NT2/D1 (cell line): ENCODE data around the gene PPIP5K2.

Experiments used
- DNase-seq: peaks from one replicate; pipeline ENCODE4 v3.0.0-alpha.2; 2011; ENCODE audit warnings: low read depth, low spot score
- H3K27me3 ChIP-seq: 2 replicates; pipeline ENCODE4 v1.6.0; 2011; ENCODE audit warnings: mild to moderate bottlenecking; ENCODE audit not compliant: insufficient read length, insufficient read depth
- H3K36me3 ChIP-seq: 2 replicates; pipeline ENCODE4 v1.6.1; 2011; ENCODE audit warnings: mild to moderate bottlenecking, low read length, mixed read lengths; ENCODE audit not compliant: insufficient read depth, insufficient read length
- H3K4me1 ChIP-seq: 2 replicates; pipeline ENCODE4 v1.5.1; 2011; ENCODE audit not compliant: insufficient read depth, insufficient read length
- H3K4me3 ChIP-seq: 2 replicates; pipeline ENCODE4 v1.5.1; 2011; ENCODE audit warnings: low read depth; ENCODE audit not compliant: insufficient read length
- H3K9ac ChIP-seq: 2 replicates; pipeline ENCODE4 v1.6.0; 2011; ENCODE audit warnings: low read depth; ENCODE audit not compliant: insufficient read length
- H3K9me3 ChIP-seq: 2 replicates; pipeline ENCODE4 v1.5.1; 2011; ENCODE audit warnings: mild to moderate bottlenecking, low read length; ENCODE audit not compliant: insufficient read depth
- SUZ12 ChIP-seq: IDR thresholded peaks from 2 replicates; pipeline ENCODE4 v1.6.1; 2011; ENCODE audit not compliant: insufficient read length, insufficient read depth; ENCODE audit errors: extremely low read depth
- YY1 ChIP-seq: IDR thresholded peaks from 2 replicates; pipeline ENCODE4 v1.6.1; 2011; ENCODE audit not compliant: insufficient read length, insufficient read depth
- ZNF274 ChIP-seq: IDR thresholded peaks from 2 replicates; pipeline ENCODE4 v1.6.1; 2011; ENCODE audit warnings: mild to moderate bottlenecking, low read depth, low read length

PPIP5K2 gene

GRCh38 chr5:103207011-103207410 is 86.9 kb downstream of the PPIP5K2 start:
- no peak for TF ChIP-seq ZNF274
- TF ChIP-seq YY1, result no peak
- no peak for TF ChIP-seq SUZ12
- Histone ChIP-seq H3K36me3 (no peaks in the 10 kb centered on the region), H3K9ac (no peak overlapping the region), H3K4me3 (no peak overlapping the region), H3K27me3 (no peaks in the 10 kb centered on the region), H3K9me3 (no peaks in the 10 kb centered on the region), H3K4me1 (no peaks in the 10 kb centered on the region)
- no peak for DNase-seq

DNA sequence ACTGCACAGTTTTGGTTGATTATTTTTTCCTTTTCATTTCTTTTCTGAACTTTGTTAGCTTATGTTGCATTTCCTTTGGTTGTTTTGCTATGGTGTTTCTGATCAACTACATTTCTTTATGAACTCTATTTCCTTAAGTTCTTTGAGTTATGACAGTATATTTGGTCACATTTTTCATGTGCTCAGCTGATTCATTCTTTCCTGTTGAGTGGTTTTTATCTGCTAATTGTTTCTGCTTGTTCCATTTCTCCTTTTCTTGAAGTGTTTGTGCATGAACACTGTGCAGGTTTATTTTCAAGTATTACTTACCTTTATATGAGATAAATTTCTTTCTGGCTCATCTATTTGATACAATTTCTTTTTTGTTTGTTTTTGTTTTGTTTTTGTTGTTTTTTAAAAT is 87.6 kb downstream of the PPIP5K2 start:
- no peaks in the 10 kb centered on the region for H3K27me3 ChIP-seq
- no peak overlapping the region for H3K9ac ChIP-seq
- no peaks in the 10 kb centered on the region for H3K4me1 ChIP-seq
- no peaks in the 10 kb centered on the region for H3K36me3 ChIP-seq
- no peak for DNase-seq
- TF ChIP-seq SUZ12 (no peak), ZNF274 (no peak), YY1 (no peak)
- H3K4me3 ChIP-seq, result no peak overlapping the region
- no peaks in the 10 kb centered on the region for H3K9me3 ChIP-seq

DNA sequence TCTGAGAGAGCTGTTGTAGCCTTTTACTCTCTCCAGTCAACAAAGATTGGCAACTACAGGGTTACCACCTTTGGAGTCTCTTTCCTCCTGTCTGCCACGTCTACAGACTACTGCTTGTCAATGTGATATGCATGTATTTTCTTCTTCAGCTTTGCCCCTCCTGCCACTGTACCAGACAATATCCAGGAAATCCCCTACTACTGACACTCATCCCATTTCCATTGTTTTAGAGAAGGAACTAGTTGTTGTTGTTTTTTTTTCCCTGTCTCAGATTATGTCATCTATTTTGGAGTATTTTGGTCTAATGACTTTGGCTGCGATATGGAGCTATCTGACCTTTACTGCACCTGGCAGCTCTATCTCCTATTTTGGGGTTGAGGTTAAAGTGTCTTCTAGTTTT is 88.4 kb downstream of the PPIP5K2 start:
- H3K36me3 ChIP-seq, result no peaks in the 10 kb centered on the region
- H3K9ac ChIP-seq, result no peak overlapping the region
- TF ChIP-seq ZNF274 (no peak), SUZ12 (no peak), YY1 (no peak)
- H3K4me3 ChIP-seq, result no peak overlapping the region
- H3K27me3 ChIP-seq, result no peaks in the 10 kb centered on the region
- no peaks in the 10 kb centered on the region for H3K4me1 ChIP-seq
- no peak for DNase-seq
- no peaks in the 10 kb centered on the region for H3K9me3 ChIP-seq

DNA sequence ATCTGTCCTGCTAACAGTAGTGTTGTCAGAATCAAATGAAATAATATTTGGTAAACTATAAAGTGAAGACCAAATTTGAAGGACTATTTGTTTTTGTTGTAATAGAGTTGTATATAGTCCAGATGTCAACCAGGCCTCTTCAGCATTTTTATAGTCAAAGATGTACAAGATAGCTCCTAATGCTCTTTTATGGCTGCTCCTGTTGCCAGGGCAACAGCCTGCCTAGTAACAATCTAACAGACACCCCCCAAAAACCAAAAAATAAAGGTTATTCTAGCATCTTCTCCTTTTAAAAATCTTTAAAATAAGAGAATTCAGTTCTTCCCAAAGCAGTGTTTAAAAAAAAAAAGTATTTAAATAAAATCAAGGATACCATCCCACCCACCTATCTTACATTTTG is 89.0 kb downstream of the PPIP5K2 start:
- Histone ChIP-seq H3K36me3 (no peaks in the 10 kb centered on the region), H3K9ac (no peak overlapping the region), H3K27me3 (no peaks in the 10 kb centered on the region), H3K9me3 (no peaks in the 10 kb centered on the region), H3K4me3 (no peak overlapping the region), H3K4me1 (no peaks in the 10 kb centered on the region)
- DNase-seq, result no peak
- TF ChIP-seq YY1 (no peak), SUZ12 (no peak), ZNF274 (no peak)

GRCh38 chr5:103210952-103211351 is 90.9 kb downstream of the PPIP5K2 start:
- no peak for DNase-seq
- TF ChIP-seq SUZ12 (no peak), ZNF274 (no peak), YY1 (no peak)
- no peak overlapping the region for H3K4me3 ChIP-seq
- no peaks in the 10 kb centered on the region for H3K27me3 ChIP-seq
- H3K36me3 ChIP-seq, result no peaks in the 10 kb centered on the region
- no peaks in the 10 kb centered on the region for H3K4me1 ChIP-seq
- H3K9me3 ChIP-seq, result no peaks in the 10 kb centered on the region
- H3K9ac ChIP-seq, result no peak overlapping the region

DNA sequence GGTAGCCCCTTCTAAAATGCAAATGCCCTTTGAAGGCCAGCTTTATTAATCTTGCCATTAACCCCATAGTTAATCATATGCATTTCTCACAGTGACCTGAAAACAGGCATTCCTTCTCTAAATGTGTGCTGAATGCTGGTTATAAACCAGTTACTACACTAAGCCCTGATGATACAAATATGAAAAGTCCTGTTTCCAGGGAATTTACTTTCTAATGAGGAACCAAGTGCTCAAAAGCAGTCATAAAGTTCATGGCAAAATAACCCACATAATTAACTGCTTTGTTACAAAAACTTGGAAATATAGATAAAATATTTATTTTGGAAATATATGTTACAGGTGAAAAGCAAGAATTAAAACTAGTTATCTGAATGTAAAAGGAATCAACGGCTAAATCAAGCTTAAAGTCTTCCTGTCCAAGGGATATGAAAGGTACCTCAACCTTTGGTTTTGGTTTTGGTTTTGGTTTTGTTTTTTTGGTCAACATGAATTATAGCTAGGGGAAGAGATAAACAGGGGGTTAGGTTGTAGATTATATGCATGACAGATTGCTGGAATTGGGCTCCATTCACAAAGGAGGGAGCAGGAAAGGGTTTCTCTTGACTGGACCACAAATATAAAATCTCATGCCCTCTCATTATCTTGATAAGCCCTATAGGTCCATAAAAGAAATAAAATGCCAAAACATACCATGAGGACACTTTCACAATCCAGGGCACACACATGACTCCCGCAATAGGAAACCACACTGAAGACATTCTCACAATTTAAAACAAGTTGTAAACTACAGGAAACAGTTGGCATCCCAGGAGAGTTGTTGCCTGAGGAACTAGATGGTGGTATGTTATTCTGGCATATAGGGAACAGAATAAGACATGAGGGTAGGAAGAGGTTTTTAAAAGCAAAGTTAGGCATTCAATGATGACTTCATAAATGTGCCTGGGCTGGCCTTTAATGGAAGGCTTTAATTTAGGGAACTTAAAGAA is 91.8 kb downstream of the PPIP5K2 start:
- TF ChIP-seq YY1 (no peak), ZNF274 (no peak), SUZ12 (no peak)
- H3K4me1 ChIP-seq, result no peaks in the 10 kb centered on the region
- no peaks in the 10 kb centered on the region for H3K27me3 ChIP-seq
- no peaks in the 10 kb centered on the region for H3K36me3 ChIP-seq
- H3K9me3 ChIP-seq, result no peaks in the 10 kb centered on the region
- H3K4me3 ChIP-seq, result no peak overlapping the region
- no peak for DNase-seq
- no peak overlapping the region for H3K9ac ChIP-seq

GRCh38 chr5:103216137-103216536 is 96.0 kb downstream of the PPIP5K2 start:
- Histone ChIP-seq H3K9ac (no peak overlapping the region), H3K27me3 (no peaks in the 10 kb centered on the region), H3K4me3 (no peak overlapping the region), H3K9me3 (no peaks in the 10 kb centered on the region), H3K36me3 (no peaks in the 10 kb centered on the region), H3K4me1 (no peaks in the 10 kb centered on the region)
- no peak for DNase-seq
- TF ChIP-seq ZNF274 (no peak), SUZ12 (no peak), YY1 (no peak)

DNA sequence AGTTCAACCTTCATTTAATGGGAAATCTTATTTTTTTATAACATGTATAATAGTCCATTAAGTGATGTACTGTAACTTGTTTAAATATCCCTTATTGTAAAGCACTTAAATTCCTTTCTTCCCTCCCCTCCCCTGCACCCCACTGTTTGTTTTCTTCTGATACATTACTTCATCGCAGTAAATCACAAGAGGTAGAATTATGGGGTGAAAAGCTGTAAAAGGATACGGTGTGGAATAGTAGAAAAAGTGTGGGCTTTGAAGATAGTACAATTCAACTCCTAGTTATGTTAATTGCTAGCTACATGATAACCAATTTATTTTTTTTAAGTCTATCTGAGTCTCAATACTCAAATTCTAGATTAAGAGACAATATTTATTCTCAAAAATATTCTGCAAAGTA is 96.6 kb downstream of the PPIP5K2 start:
- Histone ChIP-seq H3K27me3 (no peaks in the 10 kb centered on the region), H3K36me3 (no peaks in the 10 kb centered on the region), H3K4me1 (no peaks in the 10 kb centered on the region), H3K9me3 (no peaks in the 10 kb centered on the region), H3K9ac (no peak overlapping the region), H3K4me3 (no peak overlapping the region)
- TF ChIP-seq YY1, result no peak
- no peak for TF ChIP-seq ZNF274
- TF ChIP-seq SUZ12, result no peak
- no peak for DNase-seq
